Activated CD4-positive, CD25-positive, alpha-beta regulatory T cell treated with anti-CD3 and anti-CD28 coated beads, Interleukin-2, amount 50 U/mL, for 24 hours (primary cell): Measurements from ENCODE around the gene RNF41.
"Not testable (repeated sequence)": the region's sequence is repeated elsewhere in the genome, so short reads cannot be mapped to it uniquely, and the experiment has no call there.

Experiments
- ATAC-seq, 2 donors: fragments of 150-1000 bp; cut with Tn5 transposase; one replicate each; pipeline ENCODE4 v1.10.0; 2021; ENCODE audit warnings: mild to moderate bottlenecking in 1 of 2, moderate library complexity in 1 of 2

The RNF41 gene

DNA sequence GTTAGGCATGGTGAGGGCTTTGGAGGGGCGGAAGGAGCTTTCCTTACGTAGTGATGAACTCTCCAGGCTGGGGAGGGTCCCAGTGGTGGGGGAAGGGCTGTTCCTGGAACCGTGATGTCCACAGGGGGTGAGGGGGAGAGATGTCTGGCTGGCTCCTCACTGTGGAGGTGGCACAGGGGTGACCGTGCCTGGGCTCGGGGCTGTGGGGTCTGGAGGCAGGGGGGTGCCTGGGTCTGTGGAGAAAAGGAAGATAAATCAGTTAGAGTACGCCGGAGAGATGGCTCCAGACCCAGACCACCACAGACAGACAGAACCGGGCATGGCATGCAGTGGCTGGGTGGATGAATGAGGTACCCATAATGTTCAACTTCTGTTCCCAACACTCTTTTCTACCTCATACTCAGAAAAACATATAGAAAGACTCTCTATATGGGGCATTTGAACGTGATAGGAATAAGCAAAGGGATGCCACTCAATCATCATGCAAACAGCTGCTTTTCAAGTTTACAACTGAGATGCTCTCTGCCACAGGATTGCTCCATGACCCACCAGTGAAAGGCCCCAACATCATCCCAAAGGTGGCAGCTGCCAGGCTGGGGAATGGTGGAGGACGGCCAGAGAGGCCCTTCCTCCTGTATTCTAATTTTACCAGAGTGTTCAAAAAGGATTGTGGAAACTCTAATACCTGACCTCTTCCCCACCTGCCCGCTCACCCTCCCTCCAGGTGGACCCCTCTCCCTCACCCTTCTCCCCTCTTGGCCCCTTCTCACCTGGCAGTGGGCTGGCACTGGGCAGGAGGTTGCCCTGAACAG, 58.0 kb downstream of the RNF41 start:
- no peak for ATAC-seq

DNA sequence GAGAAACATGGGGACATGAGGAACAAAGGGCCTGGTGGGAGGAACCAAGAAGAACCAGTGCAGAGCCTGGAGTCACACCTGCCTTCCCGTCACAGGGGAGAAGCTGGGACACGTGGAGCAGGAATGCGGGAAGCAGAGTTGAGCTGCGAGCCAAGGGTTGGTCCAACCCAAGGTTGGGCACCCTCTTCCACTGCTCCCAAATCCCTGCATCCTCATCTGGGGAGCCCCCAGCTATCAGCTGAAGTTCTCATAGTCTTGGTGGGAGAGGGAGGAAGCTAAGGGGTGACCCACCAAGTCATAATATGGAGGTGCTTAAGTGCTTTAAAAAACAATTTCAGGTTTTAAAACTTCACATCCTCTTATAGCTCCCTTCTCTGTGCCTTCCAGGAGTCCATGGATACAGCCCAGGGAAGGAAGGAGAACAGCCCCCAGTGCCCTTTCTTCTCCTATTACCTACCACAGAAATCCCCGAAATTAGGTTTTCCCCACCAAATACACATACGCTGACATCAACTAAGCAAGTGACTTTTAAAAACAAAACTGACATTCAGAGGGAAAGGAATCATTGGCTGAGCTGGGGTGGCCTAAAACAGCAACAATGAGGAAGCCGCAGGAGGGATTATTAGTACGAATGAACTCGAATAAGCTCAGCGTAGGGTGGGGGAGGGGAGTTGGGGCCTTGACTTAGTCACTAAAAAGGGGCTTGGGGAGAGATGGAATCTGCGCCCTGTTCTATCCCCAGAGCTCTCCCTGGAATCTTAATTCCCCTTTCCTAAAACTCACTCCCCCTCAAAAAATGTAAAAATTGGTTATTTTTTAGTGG, 59.0 kb downstream of the RNF41 start:
- no peak for ATAC-seq

DNA sequence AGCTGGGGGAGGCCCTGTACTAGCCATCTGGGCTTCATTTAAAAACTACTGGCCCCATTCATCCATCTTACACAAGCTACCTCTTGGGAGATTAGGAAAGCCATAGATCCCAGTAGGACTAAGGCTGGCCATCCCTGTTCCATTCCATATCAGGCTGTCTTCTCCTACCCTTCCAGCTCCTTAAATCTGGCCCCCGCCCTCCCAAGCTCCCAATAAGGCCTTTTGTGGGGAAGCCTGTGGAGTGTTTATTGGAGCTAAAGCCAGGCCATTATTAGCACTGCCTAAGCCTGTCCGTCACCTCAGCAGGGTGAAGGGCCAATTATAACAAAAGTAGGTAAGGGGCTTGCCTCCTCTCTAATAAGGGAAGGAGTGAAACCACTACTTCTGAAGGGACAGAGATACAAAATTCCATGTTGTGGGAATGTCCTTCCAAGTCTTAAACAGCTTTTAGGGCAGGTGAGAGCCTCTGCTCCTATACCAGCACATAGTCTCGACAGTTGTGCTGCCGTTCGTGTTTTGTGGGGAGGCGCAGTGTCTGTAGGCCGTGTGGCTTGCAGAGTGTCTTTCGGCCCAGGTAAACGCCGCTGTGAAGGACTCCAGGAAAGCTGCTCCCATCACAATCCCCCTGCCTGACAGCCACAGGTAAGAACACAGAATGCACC, 59.9 kb downstream of the RNF41 start:
- no peak for ATAC-seq

DNA sequence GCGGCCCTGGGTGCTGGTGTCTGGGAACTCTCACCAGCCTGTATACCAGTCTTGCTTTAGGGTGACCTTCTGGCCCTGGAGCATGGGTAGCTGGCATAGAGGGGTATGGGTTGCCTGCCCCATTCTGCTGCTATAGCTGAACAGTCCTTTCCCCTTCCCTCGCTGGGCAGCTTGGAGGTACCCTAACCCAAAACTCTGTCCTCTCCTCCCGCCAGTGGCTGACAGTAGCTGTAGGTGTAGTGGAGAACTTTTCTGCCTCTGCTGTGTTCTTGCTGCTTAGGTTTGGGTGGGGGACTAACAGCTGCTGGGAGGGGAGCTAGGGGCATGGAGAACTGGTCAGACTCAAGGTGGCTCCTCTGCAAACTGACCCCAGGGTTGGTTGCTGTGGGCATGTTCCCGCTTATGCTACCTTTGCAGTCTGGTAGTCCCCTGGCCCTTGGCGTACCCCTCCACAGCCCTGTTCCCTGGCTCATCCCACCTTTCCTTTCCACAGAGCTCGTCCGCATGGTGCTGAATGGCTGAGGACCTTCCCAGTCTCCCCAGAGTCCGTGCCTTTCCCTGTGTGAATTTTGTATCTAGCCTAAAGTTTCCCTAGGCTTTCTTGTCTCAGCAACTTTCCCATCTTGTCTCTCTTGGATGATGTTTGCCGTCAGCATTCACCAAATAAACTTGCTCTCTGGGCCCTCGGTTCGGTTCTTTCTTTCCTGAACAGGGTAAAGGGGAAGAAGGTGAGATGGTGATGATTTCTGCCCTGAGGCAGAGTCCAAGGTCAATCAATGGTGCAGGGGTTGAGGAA, 60.6 kb downstream of the RNF41 start:
- no peak for ATAC-seq

DNA sequence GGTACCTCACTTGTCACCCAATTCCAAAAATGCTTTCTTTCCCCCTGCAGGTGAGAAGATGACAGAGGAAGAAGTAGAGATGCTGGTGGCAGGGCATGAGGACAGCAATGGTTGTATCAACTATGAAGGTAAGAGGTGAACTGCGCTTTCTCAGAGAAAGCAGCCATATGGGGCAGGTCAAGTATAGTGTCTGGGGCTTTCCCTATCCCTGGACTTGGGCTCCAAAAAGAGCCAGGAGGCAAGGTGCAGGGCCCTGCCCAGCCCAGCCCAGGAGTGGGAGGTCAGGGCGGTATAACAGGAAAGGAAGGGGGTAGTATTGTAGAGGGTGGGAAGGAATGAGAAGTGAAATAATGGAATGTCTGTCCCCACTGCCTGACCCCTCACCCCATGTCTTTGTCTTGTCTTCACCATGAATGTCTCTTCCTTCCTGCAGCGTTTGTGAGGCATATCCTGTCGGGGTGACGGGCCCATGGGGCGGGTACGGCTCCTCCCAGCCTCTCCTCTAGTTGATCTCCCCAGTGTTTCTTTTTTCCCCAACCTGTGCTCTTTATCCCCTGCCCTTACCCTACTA, 61.4 kb downstream of the RNF41 start:
- ATAC-seq, result peak; percentile 28 to 53

DNA sequence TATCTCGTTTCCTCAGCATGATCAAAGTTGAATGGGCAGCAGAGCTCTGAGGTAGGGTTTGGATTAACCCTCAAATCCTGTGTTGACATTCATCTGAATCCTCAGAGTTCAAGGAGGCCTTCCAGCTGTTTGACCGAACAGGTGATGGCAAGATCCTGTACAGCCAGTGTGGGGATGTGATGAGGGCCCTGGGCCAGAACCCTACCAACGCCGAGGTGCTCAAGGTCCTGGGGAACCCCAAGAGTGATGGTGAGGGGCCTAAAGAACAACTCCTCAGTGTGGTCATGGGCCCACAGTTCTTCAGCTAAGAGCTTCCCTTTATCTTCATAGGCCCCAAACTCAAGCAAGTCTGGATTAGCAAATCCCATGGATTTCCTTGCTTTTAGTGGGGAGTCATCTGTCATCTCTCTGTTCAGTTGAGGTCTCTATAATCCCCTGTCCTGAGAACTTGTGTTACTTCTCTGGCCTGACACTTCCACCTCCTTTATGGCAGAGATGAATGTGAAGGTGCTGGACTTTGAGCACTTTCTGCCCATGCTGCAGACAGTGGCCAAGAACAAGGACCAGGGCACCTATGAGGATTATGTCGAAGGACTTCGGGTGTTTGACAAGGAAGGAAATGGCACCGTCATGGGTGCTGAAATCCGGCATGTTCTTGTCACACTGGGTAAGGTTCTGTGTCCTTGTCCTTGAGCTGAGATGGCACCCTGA, 62.1 kb downstream of the RNF41 start:
- ATAC-seq, result no peak

DNA sequence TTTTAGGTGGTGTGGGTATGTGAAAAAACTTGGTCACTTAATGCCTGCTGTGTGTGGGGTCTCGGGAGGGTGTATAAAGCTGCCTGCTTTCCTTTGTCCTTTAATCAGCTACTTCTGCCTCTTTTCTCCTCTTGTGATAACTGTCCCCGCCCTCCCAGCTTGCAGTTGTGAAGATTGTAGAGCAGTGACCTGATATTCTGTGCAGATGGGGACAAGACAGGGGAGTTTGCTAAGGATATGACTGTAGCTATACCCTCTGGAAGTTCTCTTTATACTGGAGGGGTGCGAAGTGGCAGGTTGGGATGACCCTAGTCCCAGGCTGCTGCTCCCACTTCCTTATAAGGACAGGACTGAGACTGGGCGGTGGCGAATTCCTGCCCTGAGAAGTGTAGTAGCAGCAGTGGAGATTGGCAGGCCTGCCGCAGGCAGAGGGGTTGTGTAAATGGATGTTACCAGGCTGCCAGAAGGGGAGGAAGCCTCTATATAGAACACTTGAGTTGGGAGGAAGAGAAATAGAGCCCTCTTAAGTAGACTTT, 62.7 kb downstream of the RNF41 start:
- no peak for ATAC-seq

DNA sequence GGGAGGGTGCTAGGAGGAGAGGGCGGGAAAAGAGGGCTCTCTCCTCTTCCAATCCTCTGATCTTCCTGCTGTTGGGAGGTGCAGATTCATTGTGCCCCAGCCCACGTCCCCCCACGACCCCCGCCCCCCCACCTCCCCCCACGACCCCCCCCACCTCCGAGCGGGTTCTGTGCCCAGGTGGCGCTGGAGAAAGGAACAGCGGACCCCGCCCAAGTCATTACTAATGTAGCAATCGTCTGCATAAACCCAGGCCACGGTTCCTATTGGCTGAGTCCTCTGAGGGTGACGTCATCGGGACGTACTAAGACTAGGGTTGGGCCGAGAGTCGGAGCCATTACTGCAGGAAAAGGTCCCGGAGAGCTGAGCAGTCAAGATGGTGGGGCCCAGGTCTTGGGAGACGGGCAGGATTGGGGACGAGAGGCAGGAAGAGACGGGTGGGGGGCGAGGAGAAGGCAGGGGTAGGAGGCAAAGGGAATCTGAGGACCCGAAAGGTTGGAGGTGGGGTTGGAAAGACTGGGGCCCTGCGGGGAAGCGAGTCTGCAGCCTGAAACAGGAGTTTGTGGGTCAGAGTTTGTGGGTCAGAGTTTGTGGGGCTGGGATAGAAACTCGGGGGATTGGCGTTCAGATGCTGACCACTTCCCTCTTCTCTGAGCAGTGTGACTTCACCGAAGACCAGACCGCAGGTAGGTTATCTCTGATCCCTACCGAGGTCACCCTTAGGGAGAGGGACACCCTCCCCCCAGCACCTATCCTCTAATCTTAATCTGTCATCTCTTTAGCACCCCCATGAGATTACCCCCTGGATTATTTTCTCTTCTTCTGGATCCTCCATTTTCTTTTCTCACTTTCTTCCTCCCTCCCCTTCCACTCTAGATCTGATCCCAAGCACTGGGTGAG, 63.4 kb downstream of the RNF41 start, which contains the start of gene MYL6:
Gene MYL6 (plus strand): TSS at position 331 of the 897 bp plus-strand sequence. CDS start 43 bp downstream, at position 374.
- ATAC-seq, result peak; percentile 93 to 94

DNA sequence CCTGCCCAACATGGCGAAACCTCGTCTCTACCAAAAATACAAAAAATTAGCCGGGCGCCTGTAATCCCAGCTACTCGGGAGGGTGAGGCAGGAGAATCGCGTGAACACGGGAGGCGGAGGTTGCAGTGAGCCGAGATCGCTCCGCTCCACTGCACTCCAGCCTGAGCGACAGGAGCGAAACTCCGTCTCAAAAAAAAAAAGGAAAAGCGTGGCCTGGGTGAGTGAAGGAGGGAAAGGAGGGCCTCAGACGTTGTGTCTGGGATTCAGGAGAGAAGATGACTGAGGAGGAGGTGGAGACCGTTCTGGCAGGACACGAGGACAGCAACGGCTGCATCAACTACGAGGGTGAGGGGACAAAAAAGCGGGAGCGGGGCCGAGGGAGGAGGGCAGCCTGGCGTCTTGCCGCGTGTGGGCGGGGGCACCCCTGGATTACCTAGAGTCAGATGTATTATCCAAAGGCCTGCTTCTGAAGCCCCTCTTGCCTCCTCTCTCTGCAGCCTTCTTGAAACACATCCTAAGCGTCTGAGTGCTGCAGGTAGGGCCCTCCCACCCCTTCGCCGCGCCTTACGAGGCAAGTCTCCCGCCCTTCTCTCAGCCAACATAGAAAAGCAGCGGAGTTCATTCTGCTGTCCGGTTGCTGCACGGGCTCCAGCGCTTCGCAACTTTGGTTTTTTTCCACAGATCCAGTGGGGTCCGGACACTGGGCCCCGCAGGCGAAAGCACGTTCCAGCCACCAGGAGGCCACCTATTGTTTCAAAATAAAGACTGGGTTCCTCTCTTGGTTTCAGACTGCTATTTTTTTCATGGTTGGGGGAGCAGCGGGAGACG, 64.3 kb downstream of the RNF41 start:
- peak; percentile 24 to 26 for ATAC-seq

DNA sequence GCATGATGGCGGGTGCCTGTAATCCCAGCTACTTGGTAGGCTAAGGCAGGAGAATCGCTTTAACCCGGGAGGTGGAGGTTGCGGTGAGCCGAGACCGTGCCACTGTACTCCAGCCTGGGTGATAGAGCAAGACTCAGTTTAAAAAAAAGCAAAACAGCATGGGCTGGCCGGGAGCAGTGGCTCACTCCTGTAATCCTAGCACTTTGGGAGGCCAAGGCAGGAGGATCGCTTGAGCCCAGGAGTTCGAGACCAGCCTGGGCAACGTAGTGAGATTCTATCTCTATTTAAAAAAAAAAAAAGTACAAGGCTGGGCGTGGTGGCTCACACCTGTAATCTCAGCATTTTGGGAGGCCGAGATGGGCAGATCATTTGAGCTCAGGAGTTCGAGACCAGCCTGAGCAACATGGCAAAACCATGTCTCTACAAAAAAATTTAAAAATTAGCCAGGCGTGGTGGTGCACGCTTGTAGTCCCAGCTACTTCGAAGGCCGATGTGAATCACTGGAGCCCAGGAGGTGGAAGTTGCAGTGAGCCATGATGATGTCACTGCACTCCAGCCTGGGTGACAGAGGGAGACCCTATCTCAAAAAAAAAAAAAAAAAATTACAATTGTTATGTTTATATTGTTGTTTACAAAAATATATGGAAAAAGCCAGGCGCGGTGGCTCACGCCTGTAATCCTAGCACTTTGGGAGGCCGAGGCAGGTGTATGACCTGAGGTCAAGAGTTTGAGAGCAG, 65.1 kb downstream of the RNF41 start:
- ATAC-seq, result not testable (repeated sequence)

DNA sequence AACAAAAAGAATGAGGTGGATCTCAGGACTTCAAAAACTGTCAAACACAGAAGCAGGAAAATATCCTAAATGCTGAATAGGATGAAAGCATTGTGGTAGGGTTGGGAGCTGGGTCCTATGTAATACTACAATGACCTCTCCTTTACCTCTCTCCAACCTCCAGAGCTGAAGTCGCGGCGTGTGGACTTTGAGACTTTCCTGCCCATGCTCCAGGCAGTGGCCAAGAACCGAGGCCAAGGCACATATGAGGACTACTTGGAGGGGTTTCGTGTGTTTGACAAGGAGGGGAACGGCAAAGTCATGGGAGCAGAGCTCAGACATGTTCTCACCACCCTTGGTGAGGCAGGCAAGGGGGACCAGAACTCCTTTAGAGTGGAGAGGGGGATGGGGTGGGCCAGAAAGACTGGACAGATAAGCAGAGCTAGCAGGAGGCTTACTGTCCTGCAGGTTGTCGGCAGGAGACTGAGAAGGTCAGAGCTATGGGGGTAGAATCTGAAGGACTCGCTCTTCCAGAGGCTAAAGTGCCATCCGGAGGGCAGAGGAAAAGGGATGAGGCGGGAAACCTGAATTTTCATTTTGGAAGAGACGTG, 66.4 kb downstream of the RNF41 start:
- no peak for ATAC-seq

DNA sequence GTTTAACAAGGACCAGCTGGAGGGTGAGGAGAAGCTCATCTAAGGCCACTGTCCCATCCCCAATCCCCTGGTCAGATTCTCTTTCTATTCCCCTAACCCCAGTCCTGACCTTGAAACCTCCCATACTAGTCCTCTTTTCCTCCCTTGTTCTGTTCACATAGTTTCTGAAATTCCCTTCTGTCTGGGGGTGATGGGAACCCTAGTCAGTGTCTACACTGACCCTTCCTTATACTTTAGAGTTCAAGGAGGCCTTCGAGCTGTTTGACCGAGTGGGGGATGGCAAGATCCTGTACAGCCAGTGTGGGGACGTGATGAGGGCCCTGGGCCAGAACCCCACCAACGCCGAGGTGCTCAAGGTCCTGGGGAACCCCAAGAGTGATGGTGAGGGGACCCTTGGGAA, 66.9 kb downstream of the RNF41 start:
- no peak for ATAC-seq

DNA sequence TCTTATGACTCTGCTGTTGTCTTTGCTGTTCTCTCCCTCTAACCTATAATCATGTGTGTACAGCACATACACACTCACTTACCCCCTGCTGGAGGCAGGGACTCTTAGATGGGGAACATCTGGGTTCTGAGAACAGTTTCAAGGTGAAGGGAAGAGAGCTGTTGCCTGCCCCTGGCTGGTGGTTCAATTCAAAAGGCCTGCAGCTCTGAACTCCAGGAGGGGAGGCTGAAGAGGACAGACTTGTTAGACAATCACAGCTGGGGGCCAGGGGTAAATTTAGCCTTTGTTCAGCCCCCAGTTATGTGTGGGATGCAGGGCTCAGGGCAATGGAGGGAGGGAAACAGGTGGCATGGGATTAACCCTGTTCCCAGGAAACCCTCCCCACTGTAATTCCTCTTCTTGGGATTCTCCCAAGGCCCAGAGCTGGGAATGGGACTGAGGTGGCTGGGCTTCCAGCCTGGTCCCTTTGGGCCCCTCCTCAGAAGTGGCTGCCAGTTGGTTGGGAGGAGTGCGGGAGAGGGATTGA, 67.4 kb downstream of the RNF41 start:
- ATAC-seq, result no peak

DNA sequence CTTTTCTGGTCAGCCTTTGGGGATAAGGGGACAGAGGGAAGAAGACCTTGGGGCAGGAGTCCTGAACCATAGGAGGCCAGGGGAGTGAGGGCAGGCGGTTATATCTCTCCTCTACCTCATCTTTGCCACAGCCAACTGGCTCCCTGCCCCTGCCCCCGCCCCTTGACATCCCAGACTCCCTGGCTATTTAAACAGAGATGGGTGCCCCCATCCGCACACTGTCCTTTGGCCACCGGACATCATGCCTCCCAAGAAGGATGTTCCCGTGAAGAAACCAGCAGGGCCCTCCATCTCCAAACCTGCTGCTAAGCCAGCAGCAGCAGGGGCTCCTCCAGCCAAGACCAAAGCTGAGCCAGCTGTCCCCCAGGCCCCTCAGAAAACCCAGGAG, 68.0 kb downstream of the RNF41 start:
- no peak for ATAC-seq

DNA sequence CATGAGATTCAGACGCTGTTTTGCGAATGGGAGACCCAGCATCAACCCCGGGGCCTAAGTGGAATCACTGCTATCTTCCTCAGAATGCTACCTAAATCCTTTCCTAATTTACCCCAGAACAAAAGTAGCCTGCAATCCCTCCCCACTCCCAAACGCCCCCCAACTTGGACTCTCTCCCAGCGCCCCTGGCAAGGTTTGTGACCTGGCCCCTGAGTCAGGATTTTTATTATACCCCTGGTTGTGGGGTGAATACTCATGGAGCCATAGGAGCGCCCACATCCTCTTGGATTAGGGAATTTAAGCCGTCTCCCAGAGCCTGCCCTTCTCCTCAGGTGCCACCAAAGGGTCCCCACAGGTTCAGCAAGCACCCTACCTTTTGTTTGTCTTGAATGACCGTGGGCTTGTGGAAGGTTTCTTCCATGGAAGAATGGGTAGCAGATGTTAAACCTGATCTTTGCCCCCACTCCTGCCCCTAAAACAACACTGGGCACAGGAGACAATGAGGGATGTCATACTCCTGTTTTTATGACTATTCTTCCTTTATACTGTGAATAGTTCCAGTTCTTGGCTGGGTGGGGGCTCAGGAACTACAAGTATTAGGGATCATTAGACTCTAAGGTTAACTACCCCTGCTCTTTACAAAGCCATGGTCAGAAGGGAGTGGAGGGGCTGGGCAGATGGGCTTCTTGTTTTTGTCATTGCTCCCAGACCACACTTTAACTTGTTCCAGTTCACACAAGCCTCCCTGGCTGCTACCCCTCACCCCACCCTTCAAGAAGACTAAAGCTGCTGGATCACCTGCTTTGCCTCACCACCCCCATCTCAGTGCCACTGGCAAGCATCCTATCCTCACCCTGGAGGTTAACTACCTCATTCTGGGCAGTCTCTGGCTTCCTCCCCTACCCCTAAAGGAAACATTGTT, 68.7 kb downstream of the RNF41 start:
- ATAC-seq, result no peak
